Measurements from ENCODE around the gene LRRC46.
A peak's percentile ranks its signal among the peaks of the same experiment; 100 is the strongest.

Gene LRRC46

GRCh38 chr17:47821424-47822391, 9.8 kb upstream of the LRRC46 start, which contains the start of gene OSBPL7:
TSS of gene OSBPL7 (minus strand) at chr17:47821794. CDS start at chr17:47820278, 1,516 bp downstream.
- peaks cover 8% of the 10 kb centered on the region; the same call in 1 of the 2 replicates for H3K4me1 ChIP-seq
- peak within 1 kb of the TSS; percentile 82 for H3K4me3 ChIP-seq (ENCODE audit: low read depth, low read length)
- peak; percentile 14; the same call in 1 of the 2 replicates for TF ChIP-seq CTCF (IDR thresholded peaks at IDR 0.05; ENCODE audit: low read depth, low read length)
- DNase-seq, result peak; percentile 92
- peaks cover 30% of the 10 kb centered on the region for H3K36me3 ChIP-seq
- no peaks in the 10 kb centered on the region for H3K9me3 ChIP-seq
- H3K27me3 ChIP-seq, result no peaks in the 10 kb centered on the region

DNA sequence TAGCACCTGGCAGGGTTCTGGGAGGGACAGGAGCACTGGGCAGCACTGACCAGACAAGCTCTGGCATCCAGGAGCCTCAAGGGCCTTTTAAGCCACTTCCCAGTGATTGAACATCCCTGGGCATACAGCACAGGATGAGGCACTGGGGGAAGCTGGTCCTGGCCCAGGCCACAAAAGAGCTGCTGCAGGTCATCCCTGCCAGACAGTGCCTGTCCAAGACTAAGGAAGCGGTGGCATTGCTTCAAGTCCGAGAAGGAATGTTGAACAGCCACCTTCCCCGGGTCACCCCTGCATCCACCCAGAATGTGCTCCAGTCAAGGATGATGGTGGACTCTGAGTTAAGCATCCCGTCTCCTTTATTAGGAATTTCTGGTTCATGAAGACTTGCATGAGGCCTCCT, 8.7 kb upstream of the LRRC46 start:
- H3K9me3 ChIP-seq, result no peaks in the 10 kb centered on the region
- H3K4me3 ChIP-seq (ENCODE audit: low read depth, low read length), result no peak overlapping the region
- H3K36me3 ChIP-seq, result peaks cover 38% of the 10 kb centered on the region
- no peak for DNase-seq
- no peak for TF ChIP-seq CTCF (IDR thresholded peaks at IDR 0.05; ENCODE audit: low read depth, low read length)
- peaks cover 8% of the 10 kb centered on the region; the same call in 1 of the 2 replicates for H3K4me1 ChIP-seq
- H3K27me3 ChIP-seq, result no peaks in the 10 kb centered on the region

GRCh38 chr17:47823519-47823918, 8.0 kb upstream of the LRRC46 start:
- H3K9me3 ChIP-seq, result no peaks in the 10 kb centered on the region
- H3K4me1 ChIP-seq, result peaks cover 8% of the 10 kb centered on the region; the same call in 1 of the 2 replicates
- H3K4me3 ChIP-seq (ENCODE audit: low read depth, low read length), result no peak overlapping the region
- TF ChIP-seq CTCF (IDR thresholded peaks at IDR 0.05; ENCODE audit: low read depth, low read length), result no peak
- DNase-seq, result no peak
- H3K36me3 ChIP-seq, result peaks cover 39% of the 10 kb centered on the region
- H3K27me3 ChIP-seq, result no peaks in the 10 kb centered on the region

- H3K27me3 ChIP-seq, result no peaks in the 10 kb centered on the region
- H3K9me3 ChIP-seq, result no peaks in the 10 kb centered on the region
- DNase-seq, result no peak
- H3K36me3 ChIP-seq, result peaks cover 26% of the 10 kb centered on the region
- H3K4me3 ChIP-seq (ENCODE audit: low read depth, low read length), result no peak overlapping the region
- TF ChIP-seq CTCF (IDR thresholded peaks at IDR 0.05; ENCODE audit: low read depth, low read length), result no peak
- no peaks in the 10 kb centered on the region for H3K4me1 ChIP-seq
Observed at GRCh38 chr17:47829870-47830269, 1.6 kb upstream of the LRRC46 start.

- peaks cover 21% of the 10 kb centered on the region for H3K36me3 ChIP-seq
- TF ChIP-seq CTCF (IDR thresholded peaks at IDR 0.05; ENCODE audit: low read depth, low read length), result no peak
- no peaks in the 10 kb centered on the region for H3K27me3 ChIP-seq
- no peaks in the 10 kb centered on the region for H3K4me1 ChIP-seq
- H3K9me3 ChIP-seq, result no peaks in the 10 kb centered on the region
- H3K4me3 ChIP-seq (ENCODE audit: low read depth, low read length), result peak overlapping the region; percentile 99
- DNase-seq, result no peak
Observed at GRCh38 chr17:47830396-47831002, 971 bp upstream of the LRRC46 start.
